Lower lobe of right lung (tissue), 2 donors: ENCODE results near the gene HTRA3. TPM values are rescaled to one million over a fixed set of nuclear protein-coding genes. Genes with fewer than 3 reads are reported as not detected.

Experiments used
- ATAC-seq, 2 donors: fragments of 200-7000 bp; cut with Tn5 transposase; one replicate each; pipeline ENCODE4 v1.9.1; 2020 to 2022; ENCODE audit warnings: mild to moderate bottlenecking in 2 of 2, moderate library complexity in 2 of 2
- DNase-seq: peaks from one replicate; pipeline ENCODE4 v3.0.0-alpha.2; 2020
- H3K27ac ChIP-seq: fragments of 200-600 bp; one replicate; pipeline ENCODE4 v1.8.0; 2022
- H3K27me3 ChIP-seq: fragments of 200-600 bp; one replicate; pipeline ENCODE4 v1.8.0; 2022; ENCODE audit warnings: low read depth
- H3K36me3 ChIP-seq: fragments of 200-600 bp; one replicate; pipeline ENCODE4 v1.8.0; 2022; ENCODE audit warnings: mild to moderate bottlenecking
- H3K4me1 ChIP-seq: fragments of 200-600 bp; one replicate; pipeline ENCODE4 v1.8.0; 2022
- H3K4me3 ChIP-seq: fragments of 200-600 bp; one replicate; pipeline ENCODE4 v1.8.0; 2022; ENCODE audit warnings: mild to moderate bottlenecking
- H3K9me3 ChIP-seq: fragments of 200-600 bp; one replicate; pipeline ENCODE4 v1.8.0; 2022
- intact Hi-C: fragments of 100-400 bp; cut with DNase I; formaldehyde crosslinking; loops from one replicate; pipeline ENCODE4 v1.11.0; 2022
- total RNA-seq: library from RNA; stranded (reverse); fragmentation: NEBNext Ultra II Directional; extraction: Animal tissue kit (Norgen Biotek cat#: 25700); gene quantifications from one replicate; pipeline ENCODE4 v1.2.1, GENCODE V29; 2021
- TF ChIP-seq, protein P1 (sequence below): fragments of 200-600 bp; IDR thresholded peaks from one replicate; pipeline ENCODE4 v1.8.0; 2022; ENCODE audit warnings: antibody characterized with exemption, mild to moderate bottlenecking
- donor health status: DM: no; HTN: yes; CAD: no; lungs with severe emphysema.

HTRA3 gene
- total RNA-seq, 1 donor from 2014 or later, result 15.5 TPM

DNA sequence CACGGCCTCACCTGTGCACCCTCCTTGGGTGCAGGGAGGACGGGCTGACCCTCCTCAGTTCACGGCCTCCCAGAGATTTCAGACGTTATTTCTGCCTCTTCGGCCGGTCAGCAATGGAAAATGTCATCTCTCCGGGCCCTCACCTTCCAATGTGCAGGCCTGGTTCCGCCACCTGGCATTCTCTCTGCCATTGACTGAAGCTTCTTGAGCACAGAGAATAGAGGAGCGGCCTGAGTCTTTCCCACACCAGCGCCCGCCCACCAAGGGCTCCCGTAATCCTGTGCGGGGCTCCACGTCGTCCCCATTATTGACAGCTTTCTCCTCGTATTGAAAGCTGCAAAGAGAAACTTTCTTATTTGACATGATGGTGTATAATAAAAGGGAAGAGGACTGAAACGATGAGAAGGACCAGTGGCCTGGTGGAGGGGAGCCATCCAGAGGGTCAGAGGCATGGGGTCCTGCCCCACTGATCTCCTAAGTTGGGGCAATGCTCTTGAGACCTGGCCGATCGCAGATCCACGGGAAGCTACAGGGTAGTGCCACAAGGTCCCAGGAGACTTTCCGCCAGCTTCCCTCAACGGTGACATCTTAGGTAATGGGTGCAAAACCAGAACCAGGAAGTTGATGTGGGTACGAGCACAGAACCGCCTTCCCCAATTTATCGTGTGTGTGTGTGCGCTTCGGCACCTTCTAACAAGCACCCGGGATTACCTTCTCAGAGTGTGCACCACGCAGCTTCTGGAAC is 20.6 kb downstream of the HTRA3 start:
- Histone ChIP-seq H3K4me1 (no peaks in the 10 kb centered on the region), H3K27me3 (no peaks in the 10 kb centered on the region), H3K36me3 (no peaks in the 10 kb centered on the region), H3K27ac (no peak overlapping the region), H3K4me3 (no peak overlapping the region), H3K9me3 (no peaks in the 10 kb centered on the region)
- intact Hi-C loops, result no loop called here
- TF ChIP-seq, protein P1, sequence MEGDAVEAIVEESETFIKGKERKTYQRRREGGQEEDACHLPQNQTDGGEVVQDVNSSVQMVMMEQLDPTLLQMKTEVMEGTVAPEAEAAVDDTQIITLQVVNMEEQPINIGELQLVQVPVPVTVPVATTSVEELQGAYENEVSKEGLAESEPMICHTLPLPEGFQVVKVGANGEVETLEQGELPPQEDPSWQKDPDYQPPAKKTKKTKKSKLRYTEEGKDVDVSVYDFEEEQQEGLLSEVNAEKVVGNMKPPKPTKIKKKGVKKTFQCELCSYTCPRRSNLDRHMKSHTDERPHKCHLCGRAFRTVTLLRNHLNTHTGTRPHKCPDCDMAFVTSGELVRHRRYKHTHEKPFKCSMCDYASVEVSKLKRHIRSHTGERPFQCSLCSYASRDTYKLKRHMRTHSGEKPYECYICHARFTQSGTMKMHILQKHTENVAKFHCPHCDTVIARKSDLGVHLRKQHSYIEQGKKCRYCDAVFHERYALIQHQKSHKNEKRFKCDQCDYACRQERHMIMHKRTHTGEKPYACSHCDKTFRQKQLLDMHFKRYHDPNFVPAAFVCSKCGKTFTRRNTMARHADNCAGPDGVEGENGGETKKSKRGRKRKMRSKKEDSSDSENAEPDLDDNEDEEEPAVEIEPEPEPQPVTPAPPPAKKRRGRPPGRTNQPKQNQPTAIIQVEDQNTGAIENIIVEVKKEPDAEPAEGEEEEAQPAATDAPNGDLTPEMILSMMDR, result no peak
- peak; percentile 17 for DNase-seq
- no peak for ATAC-seq

DNA sequence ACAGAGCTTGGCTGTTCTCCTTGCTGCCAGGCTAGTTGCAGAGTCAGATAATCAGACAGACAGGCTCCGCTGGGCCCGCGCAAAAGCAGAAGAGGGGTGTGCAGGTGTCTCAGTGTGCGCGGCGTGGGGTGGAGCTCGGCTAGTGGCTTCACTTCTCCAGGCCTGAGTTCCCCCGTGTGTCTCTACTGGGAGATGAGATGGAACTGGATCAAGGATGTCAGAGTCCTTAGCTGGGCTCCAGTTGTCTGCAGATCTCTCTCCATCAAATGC is 21.1 kb downstream of the HTRA3 start:
- Histone ChIP-seq H3K27me3 (no peaks in the 10 kb centered on the region), H3K27ac (no peak overlapping the region), H3K4me1 (no peaks in the 10 kb centered on the region), H3K4me3 (no peak overlapping the region), H3K9me3 (no peaks in the 10 kb centered on the region), H3K36me3 (peaks cover under 1% of the 10 kb centered on the region)
- DNase-seq (peak; percentile 26), ATAC-seq (no peak)
- TF ChIP-seq, protein P1, result no peak
- intact Hi-C loops, result no loop called here

DNA sequence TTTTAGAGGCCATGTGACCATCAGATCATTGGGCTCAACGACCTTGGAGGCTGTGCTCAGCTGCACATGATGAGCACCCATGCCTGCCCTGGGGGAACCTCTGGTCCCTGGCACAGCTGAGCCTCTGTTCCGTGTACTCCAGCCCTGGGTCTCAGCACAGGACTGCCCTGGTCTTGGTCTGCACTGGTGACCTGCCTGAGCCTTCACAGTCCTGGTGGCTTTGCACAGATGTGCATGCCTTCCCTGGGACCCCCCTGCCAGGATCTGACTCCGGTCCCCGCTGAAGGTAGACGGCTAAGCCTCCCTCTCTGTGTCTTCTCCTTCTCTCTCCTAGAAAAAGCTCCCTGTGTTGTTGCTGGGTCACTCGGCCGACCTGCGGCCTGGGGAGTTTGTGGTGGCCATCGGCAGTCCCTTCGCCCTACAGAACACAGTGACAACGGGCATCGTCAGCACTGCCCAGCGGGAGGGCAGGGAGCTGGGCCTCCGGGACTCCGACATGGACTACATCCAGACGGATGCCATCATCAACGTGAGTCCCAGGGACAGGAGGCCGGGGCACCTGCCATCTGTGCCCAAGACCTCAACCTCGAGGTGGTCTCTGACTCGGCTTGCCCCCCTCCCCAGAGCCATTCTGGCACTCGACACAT is 21.6 kb downstream of the HTRA3 start:
- Histone ChIP-seq H3K4me3 (no peak overlapping the region), H3K9me3 (no peaks in the 10 kb centered on the region), H3K27ac (no peak overlapping the region), H3K4me1 (no peaks in the 10 kb centered on the region), H3K36me3 (peaks cover 4% of the 10 kb centered on the region), H3K27me3 (no peaks in the 10 kb centered on the region)
- ATAC-seq, result no peak
- peak; percentile 28 for DNase-seq
- intact Hi-C loops, result no loop called here
- TF ChIP-seq, protein P1, result no peak

DNA sequence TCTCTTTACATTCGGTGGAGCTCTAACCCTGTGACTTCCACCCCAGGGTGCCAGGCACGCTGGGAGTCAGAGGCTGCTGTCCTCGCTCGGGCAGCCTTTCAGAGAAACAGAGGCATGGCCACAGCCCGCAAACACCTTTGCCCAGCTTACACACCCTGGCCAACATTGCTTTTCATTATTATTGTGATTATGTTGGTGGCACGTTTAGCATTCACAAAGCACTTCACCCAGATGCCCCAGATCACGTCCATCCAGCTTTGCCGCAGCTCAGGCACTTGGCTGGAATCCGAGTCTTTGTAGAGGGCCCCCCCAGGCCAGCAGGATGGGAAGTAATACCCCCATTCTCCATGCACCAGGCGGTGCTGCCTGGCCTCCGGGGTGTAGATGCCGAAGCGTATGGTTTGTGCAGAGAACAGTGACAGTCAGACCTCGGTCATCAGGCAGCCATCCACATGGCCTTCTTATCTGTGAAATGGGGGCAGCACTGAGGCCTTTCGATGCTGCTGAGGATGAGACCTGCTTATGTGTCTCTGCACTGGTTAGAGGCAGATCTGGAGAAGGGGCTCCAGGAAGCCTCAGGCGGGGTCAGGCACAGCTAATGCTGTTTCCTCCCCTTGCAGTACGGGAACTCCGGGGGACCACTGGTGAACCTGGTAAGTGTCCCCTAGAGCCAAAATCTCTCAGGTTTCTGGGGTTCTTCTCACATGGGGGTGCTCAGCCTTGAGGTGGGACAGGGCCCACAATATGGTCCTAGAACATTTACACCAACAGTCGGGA is 22.3 kb downstream of the HTRA3 start:
- intact Hi-C loops, result no loop called here
- TF ChIP-seq, protein P1, result no peak
- no peak overlapping the region for H3K27ac ChIP-seq
- H3K4me3 ChIP-seq, result no peak overlapping the region
- H3K9me3 ChIP-seq, result no peaks in the 10 kb centered on the region
- peak; percentile 9 for DNase-seq
- no peaks in the 10 kb centered on the region for H3K27me3 ChIP-seq
- no peaks in the 10 kb centered on the region for H3K4me1 ChIP-seq
- ATAC-seq, result no peak
- H3K36me3 ChIP-seq, result peaks cover 4% of the 10 kb centered on the region

DNA sequence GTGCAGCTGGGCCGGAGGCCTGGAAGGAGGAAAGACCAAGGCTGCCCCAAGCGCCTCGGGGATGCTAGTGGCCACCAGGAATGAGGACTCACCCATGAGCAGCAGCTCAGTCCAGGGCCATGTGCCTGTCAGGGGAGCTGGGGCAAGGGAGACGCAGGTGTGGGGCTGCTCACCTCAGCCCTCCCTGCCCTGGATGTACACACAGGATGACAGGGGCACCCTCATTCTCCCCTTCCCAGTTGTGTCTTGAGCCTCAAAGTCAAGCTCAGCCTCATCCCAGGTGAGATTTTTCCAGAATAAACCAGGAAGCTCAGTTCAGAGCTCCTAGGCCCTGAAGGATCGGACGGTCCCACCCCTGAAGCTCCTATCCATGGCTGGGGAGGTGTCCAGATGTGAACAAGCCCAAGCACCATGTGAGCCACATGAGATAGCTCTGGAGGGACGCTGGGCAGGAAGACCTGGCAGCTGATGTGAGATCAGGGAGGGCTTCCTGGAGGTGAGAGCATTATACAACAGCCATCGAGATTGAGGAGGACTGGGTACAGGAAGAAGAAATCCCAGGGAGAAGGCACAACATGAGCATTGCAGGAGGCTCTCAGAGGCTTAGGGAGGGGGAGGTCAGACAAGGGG is 23.0 kb downstream of the HTRA3 start:
- Histone ChIP-seq H3K36me3 (peaks cover 4% of the 10 kb centered on the region), H3K27me3 (no peaks in the 10 kb centered on the region), H3K4me3 (no peak overlapping the region), H3K4me1 (no peaks in the 10 kb centered on the region), H3K9me3 (no peaks in the 10 kb centered on the region), H3K27ac (no peak overlapping the region)
- intact Hi-C loops, result no loop called here
- TF ChIP-seq, protein P1, result no peak
- ATAC-seq (no peak), DNase-seq (peak; percentile 14)
